GM23338 (cell line): ENCODE data around the gene ZBTB7C.

Source experiments
- CREB1 ChIP-seq: fragments of 250-450 bp; sonication (Bioruptor Pico); IDR thresholded peaks from 2 replicates; pipeline ENCODE4 v1.5.0; 2020; ENCODE audit warnings: low read depth, mild to moderate bottlenecking, moderate library complexity
- EZH2 ChIP-seq: fragments of 200-600 bp; sonication (generic); IDR thresholded peaks from one replicate; pipeline ENCODE4 v1.8.0; 2017; ENCODE audit warnings: antibody characterized with exemption, mild to moderate bottlenecking, low read depth; ENCODE audit not compliant: unreplicated experiment
- POLR2AphosphoS5 ChIP-seq: IDR thresholded peaks from 2 replicates; pipeline ENCODE4 v1.6.1; 2016; ENCODE audit warnings: antibody characterized with exemption, low read depth
- ZNF331 ChIP-seq: fragments of 250-450 bp; sonication (Bioruptor Pico); IDR thresholded peaks from 2 replicates; pipeline ENCODE4 v1.5.0; 2020; ENCODE audit warnings: low read depth, mild to moderate bottlenecking, moderate library complexity
- TF ChIP-seq, protein P1 (sequence below), 2 experiments: fragments of 200-600 bp in 1 of 2; sonication (generic) in 1 of 2; conservative IDR thresholded peaks; 2 replicates each; pipeline versions ENCODE4 v1.5.1 to v1.6.1; 2016 to 2017; ENCODE audit warnings: antibody characterized with exemption in 2 of 2, low read depth in 2 of 2, mild to moderate bottlenecking in 2 of 2, moderate library complexity in 1 of 2
- TF ChIP-seq, protein P2 (sequence below): IDR thresholded peaks from one replicate; pipeline ENCODE4 v1.6.1; 2018; ENCODE audit warnings: antibody characterized with exemption; ENCODE audit not compliant: unreplicated experiment
- TF ChIP-seq, protein P3 (sequence below): IDR thresholded peaks from 2 replicates; pipeline ENCODE4 v1.6.1; 2016; ENCODE audit warnings: antibody characterized with exemption

DNA sequence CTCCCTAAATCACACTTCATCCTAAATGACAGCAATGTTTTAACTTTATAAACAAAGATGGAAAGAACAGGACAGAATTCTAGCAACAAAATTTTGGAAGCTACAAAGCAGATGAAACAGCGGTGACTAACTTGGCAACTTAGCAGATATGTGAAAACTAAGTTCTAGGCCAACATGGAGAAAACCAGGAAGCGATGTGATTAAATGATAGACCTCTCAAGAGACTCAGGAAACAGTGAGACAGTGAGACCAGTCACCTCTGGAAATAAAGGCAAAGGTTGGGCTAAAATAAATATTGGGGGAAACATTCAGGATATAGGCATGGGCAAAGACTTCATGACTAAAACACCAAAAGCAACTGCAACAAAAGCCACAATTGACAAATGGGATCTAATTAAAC, 24.4 kb upstream of the ZBTB7C start:
- TF ChIP-seq, protein P1, sequence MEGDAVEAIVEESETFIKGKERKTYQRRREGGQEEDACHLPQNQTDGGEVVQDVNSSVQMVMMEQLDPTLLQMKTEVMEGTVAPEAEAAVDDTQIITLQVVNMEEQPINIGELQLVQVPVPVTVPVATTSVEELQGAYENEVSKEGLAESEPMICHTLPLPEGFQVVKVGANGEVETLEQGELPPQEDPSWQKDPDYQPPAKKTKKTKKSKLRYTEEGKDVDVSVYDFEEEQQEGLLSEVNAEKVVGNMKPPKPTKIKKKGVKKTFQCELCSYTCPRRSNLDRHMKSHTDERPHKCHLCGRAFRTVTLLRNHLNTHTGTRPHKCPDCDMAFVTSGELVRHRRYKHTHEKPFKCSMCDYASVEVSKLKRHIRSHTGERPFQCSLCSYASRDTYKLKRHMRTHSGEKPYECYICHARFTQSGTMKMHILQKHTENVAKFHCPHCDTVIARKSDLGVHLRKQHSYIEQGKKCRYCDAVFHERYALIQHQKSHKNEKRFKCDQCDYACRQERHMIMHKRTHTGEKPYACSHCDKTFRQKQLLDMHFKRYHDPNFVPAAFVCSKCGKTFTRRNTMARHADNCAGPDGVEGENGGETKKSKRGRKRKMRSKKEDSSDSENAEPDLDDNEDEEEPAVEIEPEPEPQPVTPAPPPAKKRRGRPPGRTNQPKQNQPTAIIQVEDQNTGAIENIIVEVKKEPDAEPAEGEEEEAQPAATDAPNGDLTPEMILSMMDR (conservative IDR thresholded peaks at IDR 0.05; ENCODE audit: low read depth in 2 of 2) = no peak
- TF ChIP-seq POLR2AphosphoS5 (no peak), CREB1 (CRISPR knock-in tag) (no peak), ZNF331 (CRISPR knock-in tag) (no peak), EZH2 (no peak)
- TF ChIP-seq, protein P2, sequence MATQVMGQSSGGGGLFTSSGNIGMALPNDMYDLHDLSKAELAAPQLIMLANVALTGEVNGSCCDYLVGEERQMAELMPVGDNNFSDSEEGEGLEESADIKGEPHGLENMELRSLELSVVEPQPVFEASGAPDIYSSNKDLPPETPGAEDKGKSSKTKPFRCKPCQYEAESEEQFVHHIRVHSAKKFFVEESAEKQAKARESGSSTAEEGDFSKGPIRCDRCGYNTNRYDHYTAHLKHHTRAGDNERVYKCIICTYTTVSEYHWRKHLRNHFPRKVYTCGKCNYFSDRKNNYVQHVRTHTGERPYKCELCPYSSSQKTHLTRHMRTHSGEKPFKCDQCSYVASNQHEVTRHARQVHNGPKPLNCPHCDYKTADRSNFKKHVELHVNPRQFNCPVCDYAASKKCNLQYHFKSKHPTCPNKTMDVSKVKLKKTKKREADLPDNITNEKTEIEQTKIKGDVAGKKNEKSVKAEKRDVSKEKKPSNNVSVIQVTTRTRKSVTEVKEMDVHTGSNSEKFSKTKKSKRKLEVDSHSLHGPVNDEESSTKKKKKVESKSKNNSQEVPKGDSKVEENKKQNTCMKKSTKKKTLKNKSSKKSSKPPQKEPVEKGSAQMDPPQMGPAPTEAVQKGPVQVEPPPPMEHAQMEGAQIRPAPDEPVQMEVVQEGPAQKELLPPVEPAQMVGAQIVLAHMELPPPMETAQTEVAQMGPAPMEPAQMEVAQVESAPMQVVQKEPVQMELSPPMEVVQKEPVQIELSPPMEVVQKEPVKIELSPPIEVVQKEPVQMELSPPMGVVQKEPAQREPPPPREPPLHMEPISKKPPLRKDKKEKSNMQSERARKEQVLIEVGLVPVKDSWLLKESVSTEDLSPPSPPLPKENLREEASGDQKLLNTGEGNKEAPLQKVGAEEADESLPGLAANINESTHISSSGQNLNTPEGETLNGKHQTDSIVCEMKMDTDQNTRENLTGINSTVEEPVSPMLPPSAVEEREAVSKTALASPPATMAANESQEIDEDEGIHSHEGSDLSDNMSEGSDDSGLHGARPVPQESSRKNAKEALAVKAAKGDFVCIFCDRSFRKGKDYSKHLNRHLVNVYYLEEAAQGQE = no peak
- TF ChIP-seq, protein P3, sequence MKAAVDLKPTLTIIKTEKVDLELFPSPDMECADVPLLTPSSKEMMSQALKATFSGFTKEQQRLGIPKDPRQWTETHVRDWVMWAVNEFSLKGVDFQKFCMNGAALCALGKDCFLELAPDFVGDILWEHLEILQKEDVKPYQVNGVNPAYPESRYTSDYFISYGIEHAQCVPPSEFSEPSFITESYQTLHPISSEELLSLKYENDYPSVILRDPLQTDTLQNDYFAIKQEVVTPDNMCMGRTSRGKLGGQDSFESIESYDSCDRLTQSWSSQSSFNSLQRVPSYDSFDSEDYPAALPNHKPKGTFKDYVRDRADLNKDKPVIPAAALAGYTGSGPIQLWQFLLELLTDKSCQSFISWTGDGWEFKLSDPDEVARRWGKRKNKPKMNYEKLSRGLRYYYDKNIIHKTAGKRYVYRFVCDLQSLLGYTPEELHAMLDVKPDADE = no peak
